Mesendoderm (in vitro differentiated cells): ENCODE data around the gene GLRX5.
"Not testable (repeated sequence)": the region's sequence is repeated elsewhere in the genome, so short reads cannot be mapped to it uniquely, and the experiment has no call there.

ENCODE experiments used
- DNase-seq: peaks from one replicate; pipeline ENCODE4 v3.0.0; 2013
- H2AK5ac ChIP-seq: 2 replicates; pipeline ENCODE4 v1.6.1; 2013; ENCODE audit warnings: low read length, inconsistent platforms
- H2BK120ac ChIP-seq: 2 replicates; pipeline ENCODE4 v1.6.1; 2013; ENCODE audit warnings: low read depth, mild to moderate bottlenecking, low read length, moderate library complexity, mixed read lengths
- H2BK15ac ChIP-seq: replicated peaks from 2 replicates; pipeline ENCODE4 v1.6.1; 2013; ENCODE audit warnings: low read depth, mild to moderate bottlenecking, moderate library complexity
- H2BK5ac ChIP-seq: 2 replicates; pipeline ENCODE4 v1.6.1; 2013; ENCODE audit warnings: low read length, inconsistent platforms
- H3K18ac ChIP-seq: 2 replicates; pipeline ENCODE4 v1.6.1; 2013; ENCODE audit warnings: mild to moderate bottlenecking, low read length, mixed read lengths
- H3K23ac ChIP-seq: one replicate; pipeline ENCODE4 v1.6.1; 2013; ENCODE audit warnings: low read length
- H3K27ac ChIP-seq: 2 replicates; pipeline ENCODE4 v1.5.1; 2013; ENCODE audit warnings: low read depth, mild to moderate bottlenecking, inconsistent platforms, low read length, moderate library complexity
- H3K27me3 ChIP-seq: 2 replicates; pipeline ENCODE4 v1.6.1; 2013; ENCODE audit warnings: low read length, control low read depth, mild to moderate bottlenecking, inconsistent platforms; ENCODE audit not compliant: insufficient read depth, poor library complexity
- H3K36me3 ChIP-seq: 2 replicates; pipeline ENCODE4 v1.6.1; 2013; ENCODE audit warnings: low read length, inconsistent platforms; ENCODE audit not compliant: control insufficient read depth, insufficient read depth
- H3K4ac ChIP-seq: one replicate; pipeline ENCODE4 v1.6.1; 2013; ENCODE audit warnings: low read depth, mild to moderate bottlenecking, low read length, moderate library complexity
- H3K4me1 ChIP-seq: 2 replicates; pipeline ENCODE4 v1.6.1; 2013; ENCODE audit warnings: low read depth, low read length, inconsistent platforms; ENCODE audit not compliant: control insufficient read depth
- H3K4me2 ChIP-seq: 2 replicates; pipeline ENCODE4 v1.6.1; 2013; ENCODE audit warnings: low read length
- H3K4me3 ChIP-seq: 2 replicates; pipeline ENCODE4 v1.5.1; 2013; ENCODE audit warnings: mild to moderate bottlenecking, low read length
- H3K56ac ChIP-seq: one replicate; pipeline ENCODE4 v1.6.1; 2013; ENCODE audit warnings: low read length
- H3K79me1 ChIP-seq: 2 replicates; pipeline ENCODE4 v1.6.1; 2013; ENCODE audit warnings: low read length, inconsistent platforms
- H3K79me2 ChIP-seq: 2 replicates; pipeline ENCODE4 v1.6.1; 2013; ENCODE audit warnings: mild to moderate bottlenecking, low read length; ENCODE audit not compliant: control insufficient read depth, insufficient read depth
- H3K9ac ChIP-seq: 2 replicates; pipeline ENCODE4 v1.6.1; 2013; ENCODE audit warnings: low read length, inconsistent platforms
- H4K5ac ChIP-seq: one replicate; pipeline ENCODE4 v1.6.1; 2013; ENCODE audit warnings: low read length
- H4K8ac ChIP-seq: one replicate; pipeline ENCODE4 v1.6.1; 2013; ENCODE audit warnings: low read depth, mild to moderate bottlenecking, control low read depth, low read length, moderate library complexity
- WGBS: extraction: QIAGEN DNeasy Blood & Tissue Kit; methylation state at CpG from one replicate; pipeline ENCODE4 v1.1.7; 2013; ENCODE audit warnings: low lambda C conversion rate, missing lambda C conversion rate; ENCODE audit not compliant: insufficient coverage; ENCODE audit errors: extremely low coverage; 5-methylcytosine and 5-hydroxymethylcytosine counted together

The GLRX5 gene

GRCh38 chr14:95507701-95508103, 27.1 kb upstream of the GLRX5 start:
- no peak overlapping the region for H3K27ac ChIP-seq
- no peak overlapping the region for H4K8ac ChIP-seq
- no peak overlapping the region for H2BK5ac ChIP-seq
- H3K79me1 ChIP-seq, result no peaks in the 10 kb centered on the region
- H3K4me3 ChIP-seq, result no peak overlapping the region
- H3K4me2 ChIP-seq, result no peak overlapping the region
- no peak overlapping the region for H3K56ac ChIP-seq
- no peak overlapping the region for H2BK15ac ChIP-seq
- H2AK5ac ChIP-seq, result no peak overlapping the region
- WGBS, result no CpG with 5 or more reads among the region's 3 CpGs
- no peak overlapping the region for H3K18ac ChIP-seq
- no peaks in the 10 kb centered on the region for H3K4me1 ChIP-seq
- H3K27me3 ChIP-seq, result no peaks in the 10 kb centered on the region
- no peak overlapping the region for H3K4ac ChIP-seq
- H3K79me2 ChIP-seq, result no peaks in the 10 kb centered on the region
- H3K23ac ChIP-seq, result no peak overlapping the region
- no peaks in the 10 kb centered on the region for H3K36me3 ChIP-seq
- no peak overlapping the region for H4K5ac ChIP-seq
- no peak overlapping the region for H3K9ac ChIP-seq
- H2BK120ac ChIP-seq, result no peak overlapping the region
- no peak for DNase-seq

- H4K5ac ChIP-seq, result no peak overlapping the region
- H3K4ac ChIP-seq, result no peak overlapping the region
- H3K4me1 ChIP-seq, result no peaks in the 10 kb centered on the region
- H3K9ac ChIP-seq, result no peak overlapping the region
- H2BK5ac ChIP-seq, result no peak overlapping the region
- H3K23ac ChIP-seq, result no peak overlapping the region
- no peaks in the 10 kb centered on the region for H3K36me3 ChIP-seq
- H3K79me2 ChIP-seq, result no peaks in the 10 kb centered on the region
- H3K27ac ChIP-seq, result no peak overlapping the region
- H3K18ac ChIP-seq, result no peak overlapping the region
- no peak overlapping the region for H2AK5ac ChIP-seq
- H3K27me3 ChIP-seq, result no peaks in the 10 kb centered on the region
- no peak overlapping the region for H2BK120ac ChIP-seq
- H3K4me2 ChIP-seq, result no peak overlapping the region
- H2BK15ac ChIP-seq, result no peak overlapping the region
- H3K4me3 ChIP-seq, result no peak overlapping the region
- no peaks in the 10 kb centered on the region for H3K79me1 ChIP-seq
- DNase-seq, result no peak
- no peak overlapping the region for H4K8ac ChIP-seq
- no peak overlapping the region for H3K56ac ChIP-seq
- no CpG with 5 or more reads among the region's 6 CpGs for WGBS
Observed at GRCh38 chr14:95508377-95508776, 26.5 kb upstream of the GLRX5 start.

GRCh38 chr14:95509495-95509894, 25.4 kb upstream of the GLRX5 start:
- no peaks in the 10 kb centered on the region for H3K27me3 ChIP-seq

GRCh38 chr14:95510344-95510743, 24.5 kb upstream of the GLRX5 start:
- H2AK5ac ChIP-seq, H2BK5ac ChIP-seq, H2BK120ac ChIP-seq, H3K4ac ChIP-seq, H3K27me3 ChIP-seq, H3K9ac ChIP-seq, H3K4me1 ChIP-seq, H3K56ac ChIP-seq, H2BK15ac ChIP-seq, H3K79me1 ChIP-seq, H4K8ac ChIP-seq, H3K79me2 ChIP-seq, H3K18ac ChIP-seq, H3K27ac ChIP-seq, H3K4me2 ChIP-seq, H3K23ac ChIP-seq, H3K36me3 ChIP-seq, H3K4me3 ChIP-seq, H4K5ac ChIP-seq, DNase-seq: not testable (repeated sequence)
- no CpG with 5 or more reads among the region's 9 CpGs for WGBS

More at GRCh38 chr14:95509495-95509894, 25.4 kb upstream of the GLRX5 start:
- Histone ChIP-seq H2BK5ac (no peak overlapping the region), H4K8ac (no peak overlapping the region), H2BK15ac (no peak overlapping the region), H2AK5ac (no peak overlapping the region), H3K79me2 (no peaks in the 10 kb centered on the region), H3K4me1 (peaks cover 2% of the 10 kb centered on the region), H3K4me2 (no peak overlapping the region), H2BK120ac (no peak overlapping the region), H3K27ac (no peak overlapping the region), H3K79me1 (no peaks in the 10 kb centered on the region), H3K4ac (no peak overlapping the region), H4K5ac (no peak overlapping the region), H3K36me3 (no peaks in the 10 kb centered on the region), H3K4me3 (no peak overlapping the region), H3K18ac (no peak overlapping the region), H3K23ac (no peak overlapping the region), H3K56ac (no peak overlapping the region), H3K9ac (no peak overlapping the region)
- DNase-seq, result no peak
- no CpG with 5 or more reads among the region's 6 CpGs for WGBS

- no peaks in the 10 kb centered on the region for H3K27me3 ChIP-seq
- peaks cover 7% of the 10 kb centered on the region for H3K4me1 ChIP-seq
- peak; percentile 37 for DNase-seq
- H2AK5ac ChIP-seq, result no peak overlapping the region
- H3K18ac ChIP-seq, result no peak overlapping the region
- H3K36me3 ChIP-seq, result no peaks in the 10 kb centered on the region
- H3K4me3 ChIP-seq, result no peak overlapping the region
- H4K5ac ChIP-seq, result no peak overlapping the region
- no peak overlapping the region for H3K9ac ChIP-seq
- no peak overlapping the region for H4K8ac ChIP-seq
- H3K4me2 ChIP-seq, result no peak overlapping the region
- H3K56ac ChIP-seq, result no peak overlapping the region
- H2BK120ac ChIP-seq, result no peak overlapping the region
- H2BK5ac ChIP-seq, result no peak overlapping the region
- no peak overlapping the region for H3K27ac ChIP-seq
- H2BK15ac ChIP-seq, result no peak overlapping the region
- H3K23ac ChIP-seq, result no peak overlapping the region
- no peak overlapping the region for H3K4ac ChIP-seq
- WGBS, result no CpG with 5 or more reads among the region's 5 CpGs
- no peaks in the 10 kb centered on the region for H3K79me1 ChIP-seq
- H3K79me2 ChIP-seq, result no peaks in the 10 kb centered on the region
Observed at GRCh38 chr14:95510804-95511203, 24.0 kb upstream of the GLRX5 start.

- H3K23ac ChIP-seq, result no peak overlapping the region
- DNase-seq, result no peak
- H4K8ac ChIP-seq, result no peak overlapping the region
- WGBS, result no CpG with 5 or more reads among the region's 5 CpGs
- H3K79me2 ChIP-seq, result no peaks in the 10 kb centered on the region
- peaks cover 7% of the 10 kb centered on the region for H3K4me1 ChIP-seq
- no peak overlapping the region for H4K5ac ChIP-seq
- H2BK15ac ChIP-seq, result no peak overlapping the region
- H3K18ac ChIP-seq, result no peak overlapping the region
- no peaks in the 10 kb centered on the region for H3K79me1 ChIP-seq
- H2AK5ac ChIP-seq, result no peak overlapping the region
- no peak overlapping the region for H2BK120ac ChIP-seq
- H3K56ac ChIP-seq, result no peak overlapping the region
- H3K9ac ChIP-seq, result no peak overlapping the region
- H3K4me3 ChIP-seq, result no peak overlapping the region
- H3K27me3 ChIP-seq, result no peaks in the 10 kb centered on the region
- no peak overlapping the region for H2BK5ac ChIP-seq
- H3K4me2 ChIP-seq, result no peak overlapping the region
- no peak overlapping the region for H3K4ac ChIP-seq
- no peak overlapping the region for H3K27ac ChIP-seq
- no peaks in the 10 kb centered on the region for H3K36me3 ChIP-seq
Observed at GRCh38 chr14:95511687-95512086, 23.2 kb upstream of the GLRX5 start.
